Stimulated activated CD4-positive, alpha-beta T cell treated with anti-CD3 and anti-CD28 coated beads, Interleukin-2, amount 100 ng/mL, for 4 hours (primary cell): Measurements from ENCODE around the gene MPPE1.

Experiments
- DNase-seq: peaks from one replicate; pipeline ENCODE4 v3.0.0-alpha.2; 2020; ENCODE audit warnings: low read depth

The MPPE1 gene

DNA sequence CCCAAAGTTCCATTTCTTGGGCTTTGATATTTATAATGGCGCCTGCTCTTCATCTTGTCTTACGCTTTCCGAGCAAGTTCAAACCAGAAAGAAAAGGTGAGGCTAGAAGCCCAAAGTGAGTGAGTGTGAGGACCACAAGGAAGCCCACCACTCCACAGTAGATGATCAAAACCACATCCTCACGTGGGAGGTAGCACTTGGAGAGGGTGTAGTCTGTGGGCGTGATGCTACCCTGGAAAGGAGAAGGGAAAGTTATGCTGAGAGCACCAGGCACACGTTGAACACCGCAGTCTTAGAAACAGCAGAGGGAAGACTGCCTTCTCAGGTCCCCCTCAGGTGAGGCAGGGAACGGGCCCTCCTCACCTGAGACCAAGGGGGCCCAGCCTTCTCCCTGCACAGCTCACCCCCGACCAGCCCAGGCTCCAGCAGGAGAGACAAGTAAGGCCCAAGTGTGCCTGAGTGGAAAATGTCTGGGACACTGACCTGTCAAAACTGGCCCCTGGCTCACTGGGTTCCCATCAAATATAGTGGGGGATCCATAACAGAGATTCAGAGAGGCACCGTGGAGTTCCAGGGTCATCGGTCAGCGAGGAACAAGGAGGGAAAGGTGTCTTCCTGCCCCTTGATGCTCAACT, 23.6 kb downstream of the MPPE1 start:
- DNase-seq = no peak

GRCh38 chr18:11883153-11883552, 25.0 kb downstream of the MPPE1 start:
- no peak for DNase-seq

GRCh38 chr18:11882636-11883035, 25.5 kb downstream of the MPPE1 start:
- no peak for DNase-seq

- no peak for DNase-seq
Measured at GRCh38 chr18:11880586-11881304, 27.4 kb downstream of the MPPE1 start.

- no peak for DNase-seq
Measured at GRCh38 chr18:11877497-11878135, 30.5 kb downstream of the MPPE1 start.

GRCh38 chr18:11874676-11875075, 33.4 kb downstream of the MPPE1 start:
- DNase-seq = no peak

DNA sequence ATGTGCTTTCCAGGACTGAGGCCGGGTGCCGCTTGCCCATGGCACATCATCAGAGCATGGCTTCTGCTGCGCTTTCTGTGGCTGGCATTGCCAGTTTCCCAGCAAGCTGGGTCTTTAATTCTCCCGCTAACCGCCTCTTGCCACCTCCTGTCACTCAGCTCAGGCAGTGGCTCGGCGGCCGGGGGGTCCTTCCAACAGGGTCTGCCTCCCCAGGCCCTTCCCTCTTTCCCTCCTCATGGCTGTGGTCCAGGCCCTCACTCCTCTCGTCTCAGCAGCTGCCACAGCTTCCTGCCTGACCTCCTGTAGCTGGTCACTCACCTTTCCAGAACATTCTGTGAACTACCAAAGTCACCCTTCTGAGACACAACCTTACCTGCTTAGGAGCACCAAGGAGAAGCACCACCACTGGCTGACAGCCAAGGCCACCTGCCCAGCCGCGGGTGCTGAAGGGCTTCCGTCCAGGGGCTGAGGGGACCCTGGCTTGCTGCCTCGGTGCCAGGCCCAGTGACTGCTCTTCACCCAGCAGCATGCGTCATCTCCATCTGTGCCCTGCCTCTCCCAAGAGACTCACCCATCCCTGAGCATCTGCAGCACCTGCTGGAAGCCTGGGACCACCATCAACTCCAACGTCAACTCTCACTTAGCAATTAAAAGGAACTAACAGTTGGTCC, 34.3 kb downstream of the MPPE1 start:
- no peak for DNase-seq

DNA sequence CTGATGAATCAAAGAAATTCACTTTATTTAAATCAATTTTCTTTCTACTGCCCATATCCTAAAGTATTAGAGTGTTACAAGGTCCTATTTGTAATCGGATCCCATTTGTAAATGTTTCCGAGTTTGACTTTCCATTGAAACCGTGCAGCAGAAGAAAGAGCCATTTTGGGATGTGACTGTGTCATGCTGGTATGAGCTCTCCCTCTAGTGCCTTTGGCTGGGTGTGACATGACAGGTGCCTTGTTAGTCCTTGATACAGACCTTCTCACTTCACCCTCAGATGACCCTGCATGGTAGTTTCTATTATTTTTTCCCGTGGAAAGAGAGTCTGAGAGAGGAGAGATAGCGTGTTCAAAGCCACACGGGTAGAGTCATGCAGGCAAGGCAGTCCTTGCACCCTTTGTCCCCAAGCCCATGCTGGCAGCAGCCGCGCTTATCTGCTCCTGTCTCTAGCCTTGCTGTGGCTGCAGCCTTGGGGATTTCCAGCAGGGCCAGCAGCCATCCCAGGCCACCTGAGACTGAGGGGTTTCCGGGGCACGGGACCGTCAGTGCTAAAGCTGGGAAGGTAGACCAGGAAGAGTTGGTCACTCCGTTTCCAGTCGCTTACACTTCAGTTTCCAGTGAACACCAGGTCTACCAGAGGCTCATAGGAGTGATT, 35.5 kb downstream of the MPPE1 start:
- DNase-seq = no peak

DNA sequence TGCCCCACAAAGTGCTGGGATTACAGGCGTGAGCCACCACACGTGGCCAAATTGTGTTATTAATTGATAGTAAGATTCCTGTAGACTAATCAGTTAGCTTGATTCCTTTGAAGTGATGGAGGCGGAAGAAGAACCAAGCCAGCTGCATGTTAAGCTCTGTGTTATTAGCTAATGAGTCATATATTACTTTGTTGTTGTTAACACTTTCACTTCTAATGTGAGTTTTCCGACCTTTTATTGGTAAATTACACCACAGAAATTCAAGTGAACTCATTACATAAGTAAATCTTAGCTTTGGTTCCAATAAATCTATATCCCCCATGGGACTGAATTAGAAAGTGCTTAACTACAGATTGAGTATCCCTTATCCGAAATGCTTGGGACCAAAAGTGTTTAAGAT, 36.6 kb downstream of the MPPE1 start:
- no peak for DNase-seq

- DNase-seq = no peak
Measured at GRCh38 chr18:11868230-11868629, 39.9 kb downstream of the MPPE1 start.

DNA sequence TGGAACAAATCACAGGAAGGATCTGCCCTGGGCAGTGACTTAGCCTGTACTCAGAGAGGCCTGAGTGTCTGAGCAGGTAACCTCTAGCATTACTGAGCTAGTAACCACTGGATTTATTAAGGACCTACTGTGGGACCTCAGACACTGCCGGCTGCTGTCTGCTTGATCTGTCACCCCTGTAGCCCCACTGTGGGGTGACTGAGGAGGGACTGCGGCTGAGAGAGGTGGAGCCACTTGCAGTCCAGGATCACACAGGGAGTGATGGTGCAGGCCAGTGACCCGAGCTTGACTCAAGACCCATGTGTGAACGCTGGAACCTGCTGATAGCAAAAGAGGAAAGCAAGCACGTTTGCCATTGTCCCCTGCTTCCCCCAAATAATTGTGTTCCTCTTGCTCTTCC, 41.4 kb downstream of the MPPE1 start:
- no peak for DNase-seq

GRCh38 chr18:11866329-11866728, 41.8 kb downstream of the MPPE1 start:
- DNase-seq = no peak

DNA sequence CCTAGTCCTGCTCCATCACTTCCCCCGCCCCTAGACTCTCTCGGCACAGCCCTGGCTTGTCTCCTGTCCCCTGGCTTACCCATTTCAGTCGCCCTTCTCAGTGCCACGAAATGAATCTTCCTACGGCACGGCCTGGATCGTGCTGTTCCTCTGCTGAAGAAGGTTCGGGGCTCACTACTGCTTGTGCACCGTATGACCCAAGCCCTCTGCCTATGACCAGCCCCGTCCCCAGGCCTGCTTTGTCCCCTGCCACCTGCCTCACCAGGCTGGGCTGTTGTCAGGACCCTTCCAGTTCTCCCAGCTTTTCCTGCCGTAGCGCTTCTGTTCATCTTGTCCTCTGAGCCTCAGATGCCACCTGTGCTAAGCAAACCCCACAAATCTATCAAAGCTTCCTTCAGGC, 43.0 kb downstream of the MPPE1 start:
- no peak for DNase-seq

GRCh38 chr18:11864471-11864870, 43.6 kb downstream of the MPPE1 start:
- no peak for DNase-seq

DNA sequence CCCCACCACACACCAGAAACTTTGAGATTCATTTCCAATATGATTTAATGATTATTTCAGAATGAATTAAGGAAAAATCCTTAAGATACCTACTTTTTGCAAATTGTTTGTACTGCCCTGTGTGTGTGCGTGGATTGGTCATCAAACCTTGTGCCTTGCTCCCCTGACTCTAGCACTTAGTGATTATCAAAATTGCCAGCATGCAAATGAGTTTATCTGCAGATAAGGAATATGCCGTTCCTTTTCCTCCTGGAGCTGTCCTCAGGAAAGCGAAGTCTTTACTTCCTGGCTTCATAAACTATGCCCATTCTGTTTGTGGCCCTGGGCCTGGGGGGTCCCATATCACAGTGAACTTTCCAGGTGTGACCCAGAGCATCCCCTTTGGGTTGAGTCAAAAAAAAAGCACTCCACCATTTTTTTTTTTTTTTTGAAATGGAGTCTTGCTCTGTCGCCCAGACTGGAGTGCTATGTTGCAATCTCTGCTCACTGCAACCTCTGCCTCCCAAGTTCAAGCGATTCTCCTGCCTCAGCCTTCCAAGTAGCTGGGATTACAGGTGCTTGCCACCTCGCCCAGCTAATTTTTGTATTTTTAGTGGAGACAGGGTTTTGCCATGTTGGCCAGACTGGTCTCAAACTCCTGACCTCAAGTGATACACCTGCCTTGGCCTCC, 45.5 kb downstream of the MPPE1 start:
- no peak for DNase-seq

DNA sequence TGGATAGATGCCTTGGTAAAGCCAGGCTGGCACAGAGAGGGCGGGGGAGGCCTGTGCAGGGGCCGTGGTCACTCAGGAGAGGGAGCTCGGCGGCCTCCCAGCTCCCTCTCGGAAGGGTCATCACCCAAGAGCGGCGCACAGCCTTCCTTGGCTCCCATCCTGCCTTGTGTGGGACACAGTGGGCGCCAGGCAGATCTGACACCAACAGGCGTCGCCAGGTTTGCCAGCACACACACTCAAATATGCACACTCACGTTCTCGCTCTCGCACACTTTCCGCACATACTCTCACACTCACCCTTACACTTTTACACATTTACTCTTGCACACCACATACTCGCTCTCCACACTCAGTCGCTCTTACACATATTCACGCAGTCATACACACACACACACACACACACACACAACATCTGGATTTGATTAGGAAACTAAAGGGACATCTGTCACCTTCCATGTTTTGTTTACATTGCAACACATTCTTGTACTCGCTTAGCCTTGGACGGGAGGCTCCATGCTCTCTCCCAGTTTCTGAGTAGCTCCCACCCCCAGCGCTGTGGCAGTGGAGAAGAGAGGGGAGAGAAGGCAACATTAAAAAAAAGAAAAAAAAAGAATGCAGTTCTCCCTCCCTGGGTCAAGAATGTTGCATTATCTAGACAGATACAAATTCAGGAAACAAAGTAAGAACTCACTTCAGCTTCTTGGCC, 46.4 kb downstream of the MPPE1 start:
- no peak for DNase-seq

DNA sequence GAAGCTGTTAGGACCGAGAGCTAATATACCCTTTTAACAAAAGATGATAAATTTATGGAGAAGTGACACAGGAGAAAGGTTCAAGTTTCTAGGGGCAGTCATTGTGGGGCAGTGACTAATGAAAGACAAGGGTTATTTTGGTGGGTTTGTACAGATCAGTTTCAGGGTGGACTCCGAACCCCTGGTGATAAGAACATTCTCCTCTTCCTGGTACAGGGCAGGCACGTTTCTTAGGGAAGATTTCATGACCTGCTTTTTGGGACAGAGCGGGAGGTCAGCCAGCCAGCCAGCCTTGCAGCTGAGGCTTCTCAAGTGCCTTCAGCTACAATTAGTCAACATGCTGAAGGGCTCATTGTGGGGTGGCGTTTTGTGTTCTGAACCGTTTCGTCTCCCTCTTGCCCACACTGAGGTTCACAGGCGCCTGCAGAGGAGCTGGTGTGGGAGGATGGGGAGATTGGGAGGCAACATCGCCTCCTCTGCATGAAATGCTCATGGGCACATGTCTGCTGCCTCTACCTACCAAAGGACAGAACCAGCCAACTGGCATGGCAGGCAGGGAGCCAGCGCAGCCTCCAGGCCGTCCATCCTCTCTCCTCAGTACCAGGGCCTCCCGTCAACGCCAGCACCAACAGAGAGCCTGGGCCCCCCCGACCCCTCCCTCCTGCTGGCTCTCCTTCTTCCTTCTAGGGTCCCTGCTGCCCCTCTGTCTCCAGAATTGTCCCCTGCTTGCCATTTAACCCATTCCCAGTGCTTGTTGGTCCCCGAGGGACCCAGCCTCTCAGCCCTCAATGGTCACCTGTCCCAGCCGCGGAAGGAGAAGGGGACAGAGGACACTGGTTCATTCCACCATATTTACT, 47.3 kb downstream of the MPPE1 start:
- DNase-seq = no peak

- no peak for DNase-seq
Measured at GRCh38 chr18:11859903-11860407, 48.2 kb downstream of the MPPE1 start.

GRCh38 chr18:11859282-11859830, 48.8 kb downstream of the MPPE1 start:
- no peak for DNase-seq
